ENCODE results near the gene FLNB.

- TF ChIP-seq CTCF (IDR thresholded peaks at IDR 0.05) (no peak), POLR2A (IDR thresholded peaks at IDR 0.05) (no peak)
Observed at GRCh38 chr3:58178528-58179234, 170.5 kb downstream of the FLNB start.

Data from Peyer's patch (tissue), 4 donors.